ENCODE data around the gene USF1.
"Not testable (repeated sequence)": the region's sequence is repeated elsewhere in the genome, so short reads cannot be mapped to it uniquely, and the experiment has no call there.

The USF1 gene

GRCh38 chr1:160993544-160994193 is 52.1 kb downstream of the USF1 start:
- no peak overlapping the region for H3K27ac ChIP-seq (ENCODE audit: insufficient read depth, low read length, poor library complexity, severe bottlenecking)
- DNase-seq: no peak
- H3K4me3 ChIP-seq (ENCODE audit: insufficient read depth, low read depth, low read length, poor library complexity, severe bottlenecking): no peak overlapping the region
- H3K27me3 ChIP-seq (replicated peaks; ENCODE audit: control insufficient read depth, insufficient read depth, low read length, poor library complexity, severe bottlenecking): no peaks in the 10 kb centered on the region
- H3K4me1 ChIP-seq (ENCODE audit: control insufficient read depth, insufficient read depth, low read length, poor library complexity, severe bottlenecking): peaks cover 8% of the 10 kb centered on the region
- H3K36me3 ChIP-seq (ENCODE audit: control insufficient read depth, insufficient read depth, low read length): peaks cover 6% of the 10 kb centered on the region
- no peaks in the 10 kb centered on the region for H3K9me3 ChIP-seq (ENCODE audit: control insufficient read depth, low read length)

GRCh38 chr1:160992036-160992435 is 53.7 kb downstream of the USF1 start:
- H3K9me3 ChIP-seq (ENCODE audit: control insufficient read depth, low read length); H3K27ac ChIP-seq (ENCODE audit: insufficient read depth, low read length, poor library complexity, severe bottlenecking); DNase-seq; H3K4me1 ChIP-seq (ENCODE audit: control insufficient read depth, insufficient read depth, low read length, poor library complexity, severe bottlenecking); H3K27me3 ChIP-seq (replicated peaks; ENCODE audit: control insufficient read depth, insufficient read depth, low read length, poor library complexity, severe bottlenecking); H3K4me3 ChIP-seq (ENCODE audit: insufficient read depth, low read depth, low read length, poor library complexity, severe bottlenecking); H3K36me3 ChIP-seq (ENCODE audit: control insufficient read depth, insufficient read depth, low read length): not testable (repeated sequence)
